IMR-90 (cell line): ENCODE results near the gene TRNAU1AP.

Experiments used
- CEBPB ChIP-seq: IDR thresholded peaks from 2 replicates; pipeline ENCODE4 v1.6.1; 2012; ENCODE audit warnings: low read depth, low read length, improper control_type of control experiment
- CHD1 ChIP-seq: IDR thresholded peaks from 2 replicates; pipeline ENCODE4 v1.6.1; 2012; ENCODE audit warnings: low read depth, low read length, improper control_type of control experiment
- FOS ChIP-seq: fragments of 150-350 bp; IDR thresholded peaks from 2 replicates; pipeline ENCODE4 v1.6.1; 2016; ENCODE audit warnings: low read depth, low read length
- MAFK ChIP-seq: IDR thresholded peaks from 2 replicates; pipeline ENCODE4 v1.6.1; 2012; ENCODE audit warnings: low read depth, low read length, improper control_type of control experiment
- MXI1 ChIP-seq: IDR thresholded peaks from 2 replicates; pipeline ENCODE4 v1.6.1; 2012; ENCODE audit warnings: low read depth, mild to moderate bottlenecking, low read length, moderate library complexity, borderline replicate concordance
- POLR2A ChIP-seq: IDR thresholded peaks from 2 replicates; pipeline ENCODE4 v1.6.1; 2012; ENCODE audit warnings: mild to moderate bottlenecking, low read depth, low read length
- RAD21 ChIP-seq: IDR thresholded peaks from 2 replicates; pipeline ENCODE4 v1.6.1; 2012; ENCODE audit warnings: low read length, improper control_type of control experiment
- RCOR1 ChIP-seq: IDR thresholded peaks from 2 replicates; pipeline ENCODE4 v1.6.1; 2012; ENCODE audit warnings: mild to moderate bottlenecking, low read length, improper control_type of control experiment; ENCODE audit not compliant: insufficient replicate concordance
- RFX5 ChIP-seq: IDR thresholded peaks from 2 replicates; pipeline ENCODE4 v1.8.0; 2012; ENCODE audit warnings: low read depth, mild to moderate bottlenecking, low read length, moderate library complexity
- TF ChIP-seq, protein P1 (sequence below): conservative IDR thresholded peaks from 2 replicates; pipeline ENCODE4 v1.5.1; 2012; ENCODE audit warnings: mild to moderate bottlenecking, low read depth, low read length, improper control_type of control experiment

DNA sequence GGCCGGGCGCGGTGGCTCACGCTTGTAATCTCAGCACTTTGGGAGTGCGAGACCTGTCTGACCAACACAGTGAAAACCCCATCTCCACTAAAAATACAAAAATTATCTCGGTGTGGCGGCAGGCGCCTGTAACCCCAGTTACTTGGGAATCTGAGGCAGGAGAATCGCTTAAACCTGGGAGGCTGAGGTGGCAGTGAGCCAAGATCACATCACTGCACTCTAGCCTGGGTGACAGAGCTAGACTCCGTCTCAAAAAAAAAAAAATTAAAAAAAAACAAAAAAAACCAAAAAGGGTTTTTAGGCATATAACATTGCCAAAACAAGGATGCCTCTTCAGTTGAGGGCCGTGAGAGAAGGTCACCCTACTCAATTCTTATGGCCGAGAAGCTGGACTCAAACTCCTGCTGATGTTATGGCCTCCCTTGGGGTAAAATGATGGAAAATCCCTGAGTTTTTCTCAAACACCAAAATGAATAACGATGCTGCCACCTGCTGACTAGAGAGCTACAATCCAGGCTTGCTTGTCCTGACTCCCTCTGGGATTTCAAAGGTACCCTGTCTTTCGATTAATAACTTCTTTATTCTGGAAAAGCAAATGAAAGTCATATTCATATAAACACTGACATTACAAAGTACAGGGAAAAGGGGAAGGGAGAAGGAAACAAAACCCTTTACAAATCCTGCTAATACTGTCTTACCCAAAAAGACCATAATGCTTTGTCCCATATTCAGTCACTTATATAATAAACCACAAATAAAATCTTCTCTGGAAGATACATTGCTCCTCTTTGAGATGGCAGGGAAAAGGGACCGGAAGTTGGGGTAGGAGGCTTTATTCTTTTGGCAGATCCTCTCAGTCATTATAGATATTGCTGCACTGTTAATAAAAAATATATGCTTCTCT lies 49.9 kb downstream of the TRNAU1AP start:
- TF ChIP-seq RFX5 (no peak), CEBPB (no peak), CHD1 (no peak), POLR2A (no peak), RAD21 (peak; percentile 88), FOS (no peak), MAFK (no peak), MXI1 (no peak), RCOR1 (no peak)
- TF ChIP-seq, protein P1, sequence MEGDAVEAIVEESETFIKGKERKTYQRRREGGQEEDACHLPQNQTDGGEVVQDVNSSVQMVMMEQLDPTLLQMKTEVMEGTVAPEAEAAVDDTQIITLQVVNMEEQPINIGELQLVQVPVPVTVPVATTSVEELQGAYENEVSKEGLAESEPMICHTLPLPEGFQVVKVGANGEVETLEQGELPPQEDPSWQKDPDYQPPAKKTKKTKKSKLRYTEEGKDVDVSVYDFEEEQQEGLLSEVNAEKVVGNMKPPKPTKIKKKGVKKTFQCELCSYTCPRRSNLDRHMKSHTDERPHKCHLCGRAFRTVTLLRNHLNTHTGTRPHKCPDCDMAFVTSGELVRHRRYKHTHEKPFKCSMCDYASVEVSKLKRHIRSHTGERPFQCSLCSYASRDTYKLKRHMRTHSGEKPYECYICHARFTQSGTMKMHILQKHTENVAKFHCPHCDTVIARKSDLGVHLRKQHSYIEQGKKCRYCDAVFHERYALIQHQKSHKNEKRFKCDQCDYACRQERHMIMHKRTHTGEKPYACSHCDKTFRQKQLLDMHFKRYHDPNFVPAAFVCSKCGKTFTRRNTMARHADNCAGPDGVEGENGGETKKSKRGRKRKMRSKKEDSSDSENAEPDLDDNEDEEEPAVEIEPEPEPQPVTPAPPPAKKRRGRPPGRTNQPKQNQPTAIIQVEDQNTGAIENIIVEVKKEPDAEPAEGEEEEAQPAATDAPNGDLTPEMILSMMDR, result peak; percentile 84
